HG02885 (cell line): ENCODE measurements around the gene PRDM15.

Experiments
- ATAC-seq: cut with Tn5 transposase; IDR thresholded peaks from one replicate; pipeline ENCODE4 v1.9.1; 2021; ENCODE audit warnings: mild to moderate bottlenecking; ENCODE audit not compliant: unreplicated experiment, poor library complexity

The PRDM15 gene

DNA sequence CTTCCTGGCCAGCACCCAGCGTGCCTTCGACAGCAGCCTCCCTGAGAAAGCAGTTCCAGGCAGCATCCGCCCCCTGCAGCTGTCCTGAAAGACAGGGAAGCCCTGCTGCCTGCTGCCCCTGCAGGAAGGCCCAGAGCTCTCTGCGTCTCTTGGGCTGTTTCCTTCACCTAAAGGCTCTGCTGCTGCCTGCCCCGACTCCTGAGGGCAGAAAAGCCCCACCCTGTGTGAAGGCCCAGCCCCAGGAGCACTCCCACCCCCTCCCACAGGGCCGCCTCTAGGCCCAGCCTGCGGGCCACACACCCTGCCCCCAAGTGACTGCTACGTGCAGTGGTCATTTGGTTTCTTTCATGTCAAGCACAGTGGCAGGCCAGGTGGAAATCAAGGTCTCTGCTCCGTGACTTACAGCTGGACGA lies 124.7 kb downstream of the PRDM15 start:
- no peak for ATAC-seq

DNA sequence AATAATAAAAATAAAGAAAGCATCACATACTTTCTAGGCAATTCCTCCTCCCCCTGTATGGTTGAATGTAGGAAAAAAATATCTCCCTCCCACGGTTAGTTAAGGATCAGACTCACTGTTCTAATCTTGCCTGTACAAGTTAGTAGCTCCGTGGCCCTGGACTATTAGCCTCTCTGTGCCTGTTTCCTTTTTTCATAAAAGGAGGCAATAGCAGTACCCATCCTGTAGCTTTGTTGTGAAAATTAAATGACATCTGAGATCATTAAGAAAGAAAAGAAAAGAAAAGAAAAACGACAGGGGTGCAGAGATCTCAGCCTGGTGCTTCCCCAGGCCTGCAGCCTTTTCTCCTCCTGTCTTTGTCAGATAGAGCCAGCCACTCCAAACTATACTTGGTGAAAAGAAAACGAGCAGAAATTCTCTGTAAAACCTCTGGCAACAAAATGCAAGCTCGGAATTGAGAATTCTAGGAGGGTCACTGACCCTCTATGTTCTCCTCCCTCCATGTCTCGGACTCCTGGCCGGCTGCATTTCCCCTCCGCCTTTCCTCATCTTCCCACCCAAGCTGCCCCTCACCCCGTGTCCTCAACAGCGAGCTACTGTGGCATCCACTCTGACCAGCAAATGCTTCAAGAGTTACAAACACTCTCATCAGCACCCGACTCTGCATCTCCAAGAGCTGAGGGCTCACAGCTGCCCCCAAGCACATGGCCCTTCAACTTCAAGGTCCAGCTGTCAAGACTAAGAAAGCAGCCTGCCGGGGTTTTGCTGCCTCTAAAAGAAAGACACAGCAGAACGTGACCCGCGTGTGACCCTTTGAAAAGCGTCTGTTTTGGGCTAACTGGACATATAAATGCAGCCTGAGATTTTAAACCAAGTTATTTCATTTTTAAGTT lies 125.9 kb downstream of the PRDM15 start:
- ATAC-seq, result no peak

DNA sequence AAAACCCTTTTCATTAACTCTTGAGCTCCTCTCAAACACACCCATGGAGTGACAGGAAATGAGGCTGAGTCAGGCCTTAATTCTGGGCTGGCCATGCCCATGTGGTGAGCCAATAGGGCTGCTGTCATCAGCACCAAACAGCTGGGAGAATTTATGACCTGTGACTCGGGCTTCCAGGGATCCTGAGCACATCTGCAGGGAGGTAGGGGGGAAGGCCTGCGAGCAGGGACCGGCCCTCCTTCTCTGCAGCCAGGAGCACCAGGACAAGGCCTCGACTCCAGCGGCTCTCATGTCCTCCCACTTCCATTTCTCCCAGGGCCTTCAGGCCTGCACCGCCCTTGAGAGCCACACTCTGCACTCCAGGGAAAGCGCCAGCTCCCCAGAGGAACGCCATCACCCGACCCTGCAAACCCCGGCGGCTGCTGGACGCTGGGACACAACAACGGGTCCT lies 126.9 kb downstream of the PRDM15 start:
- ATAC-seq, result no peak

DNA sequence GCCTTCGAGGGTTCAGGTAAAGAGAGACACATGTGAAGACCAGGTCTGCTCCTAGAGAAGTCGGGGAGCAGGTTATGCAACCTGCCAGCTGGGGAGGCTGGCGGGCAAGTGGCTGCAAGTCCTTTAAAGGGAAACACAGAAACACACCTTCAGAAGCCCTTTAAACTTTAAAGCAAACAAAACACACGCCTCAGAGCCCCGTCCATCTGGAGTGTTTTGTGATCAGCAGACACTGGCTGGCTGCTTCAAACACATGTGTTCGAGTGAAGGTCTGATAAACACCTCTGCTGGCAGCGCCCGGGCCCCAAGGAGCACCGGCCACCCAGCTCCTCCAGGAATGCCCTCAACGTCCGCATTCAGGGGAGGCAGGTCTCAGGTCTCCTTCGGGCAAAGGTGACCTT lies 127.5 kb downstream of the PRDM15 start:
- ATAC-seq, result no peak

DNA sequence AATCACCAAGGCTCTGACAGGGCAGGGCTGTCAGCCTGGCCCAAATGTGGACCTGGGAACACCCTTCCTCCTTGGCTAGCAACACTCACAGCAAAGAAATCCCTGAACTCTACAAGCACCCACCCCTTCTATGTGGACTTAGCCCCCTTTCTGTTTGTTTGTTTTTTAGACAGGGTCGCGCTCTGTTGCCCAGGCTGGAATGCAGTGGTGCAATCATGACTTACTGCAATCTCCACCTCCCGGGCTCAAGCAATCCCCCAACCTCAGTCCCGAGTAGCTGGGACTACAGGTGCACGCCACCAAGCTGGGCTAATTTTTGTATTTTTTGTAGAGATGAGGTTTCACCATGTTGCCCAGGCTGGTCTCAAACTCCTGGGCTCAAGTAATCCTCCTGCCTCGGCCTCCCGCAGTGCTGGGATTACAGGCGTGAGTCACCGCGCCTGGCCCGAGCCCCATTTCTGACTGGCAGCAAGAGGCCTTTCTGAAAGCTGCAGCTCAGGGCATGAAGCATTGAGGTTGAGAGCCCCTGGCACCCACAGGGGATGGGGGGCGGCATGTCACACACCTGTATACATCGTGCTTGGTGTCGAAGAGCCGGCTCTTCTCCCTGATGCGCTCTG lies 128.5 kb downstream of the PRDM15 start:
- no peak for ATAC-seq

DNA sequence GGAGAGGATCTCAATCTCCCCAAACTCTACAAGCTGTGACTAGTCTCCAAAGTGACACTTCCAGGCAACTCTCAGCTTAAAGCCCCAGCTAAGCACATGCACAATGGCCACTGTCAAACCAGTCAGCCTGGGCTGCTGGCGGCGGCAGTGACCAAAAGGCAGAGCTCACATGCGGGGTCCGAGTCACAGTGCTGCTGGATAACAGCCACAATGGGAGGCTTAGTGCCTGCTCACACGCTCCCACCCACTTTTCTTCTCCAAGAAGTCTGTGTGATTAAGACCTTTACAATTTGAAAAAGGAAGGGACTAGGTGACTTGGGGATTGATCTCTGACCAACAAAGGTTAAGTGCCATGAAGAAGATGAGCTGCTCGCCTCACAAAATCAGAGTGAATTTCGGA lies 129.1 kb downstream of the PRDM15 start:
- no peak for ATAC-seq

DNA sequence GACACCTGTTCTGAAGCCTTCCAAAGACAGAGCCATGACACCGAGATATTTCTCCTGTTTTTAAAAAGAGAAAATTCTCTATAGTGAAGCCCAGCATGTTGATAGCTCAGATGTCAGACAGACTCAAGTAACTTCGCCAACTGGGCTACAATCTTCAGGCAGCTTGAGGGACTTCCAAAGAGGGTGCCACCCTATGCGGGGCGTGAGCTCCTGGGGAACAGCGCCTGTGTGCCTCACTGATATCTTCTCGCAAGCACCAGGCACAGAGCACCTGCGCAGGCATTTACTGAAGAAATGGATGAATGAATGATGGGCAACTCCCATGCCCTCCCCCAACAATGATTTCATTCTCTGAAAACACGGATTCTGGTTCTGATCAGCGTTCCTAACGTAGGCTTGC lies 129.9 kb downstream of the PRDM15 start:
- ATAC-seq, result no peak
